Large intestine (tissue), 3 donors: ENCODE results near the gene MYO5C. TPM values are rescaled to one million over a fixed set of nuclear protein-coding genes. Genes with fewer than 3 reads are reported as not detected.

Source experiments
- DNase-seq, 2 donors: peaks; one replicate each; pipeline versions ENCODE4 v3.0.0 to v3.0.0-alpha.2; 2013
- H3K27ac ChIP-seq: one replicate; pipeline ENCODE4 v1.5.1; 2013; ENCODE audit warnings: low read length
- H3K27me3 ChIP-seq: 2 replicates; pipeline ENCODE4 v1.6.1; 2013; ENCODE audit warnings: low read length; ENCODE audit not compliant: control insufficient read depth, insufficient read depth
- H3K36me3 ChIP-seq: 2 replicates; pipeline ENCODE4 v1.6.1; 2013; ENCODE audit warnings: low read length; ENCODE audit not compliant: control insufficient read depth, insufficient read depth
- H3K4me1 ChIP-seq: one replicate; pipeline ENCODE4 v1.6.1; 2013; ENCODE audit warnings: low read length; ENCODE audit not compliant: control insufficient read depth, insufficient read depth
- H3K4me3 ChIP-seq: one replicate; pipeline ENCODE4 v1.5.1; 2013; ENCODE audit warnings: low read length
- H3K9me3 ChIP-seq: one replicate; pipeline ENCODE4 v1.6.1; 2013; ENCODE audit warnings: mild to moderate bottlenecking, low read depth, low read length, moderate library complexity; ENCODE audit not compliant: control insufficient read depth
- WGBS: methylation state at CpG from one replicate; pipeline ENCODE4 v1.1.5; 2013; ENCODE audit warnings: low lambda C conversion rate; ENCODE audit not compliant: insufficient coverage; 5-methylcytosine and 5-hydroxymethylcytosine counted together
- polyA plus RNA-seq: library from polyadenylated mRNA; unstranded; fragments of 120-200 nt; gene quantifications from one replicate; pipeline ENCODE4 v1.2.1, GENCODE V29; 2013

MYO5C gene
- polyA plus RNA-seq, 1 donor, result 12.8 TPM

DNA sequence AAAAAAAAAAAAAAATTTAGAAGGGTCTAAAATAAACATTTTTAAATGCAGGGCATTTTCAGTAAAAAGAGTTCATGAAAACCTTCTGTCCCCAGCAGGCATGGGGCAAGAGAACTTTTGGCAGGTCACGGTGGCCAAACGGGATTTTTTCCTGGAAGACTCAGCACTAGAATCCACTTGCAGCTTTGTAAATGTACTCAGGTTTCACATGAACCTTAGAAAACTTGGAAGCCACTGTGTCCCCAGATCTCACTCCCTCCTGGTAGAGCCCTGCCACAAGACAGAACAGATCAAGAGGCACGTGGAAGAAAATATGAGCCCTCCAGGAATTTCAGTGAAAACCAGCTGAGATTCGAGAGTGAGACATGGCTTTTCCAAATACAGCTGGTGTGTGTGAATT is 102.3 kb downstream of the MYO5C start:
- no peak for DNase-seq
- H3K4me1 ChIP-seq, result no peaks in the 10 kb centered on the region
- H3K27me3 ChIP-seq, result no peaks in the 10 kb centered on the region
- no peak overlapping the region for H3K27ac ChIP-seq
- no CpG with 5 or more reads among the region's 4 CpGs for WGBS
- no peaks in the 10 kb centered on the region for H3K9me3 ChIP-seq
- H3K4me3 ChIP-seq, result no peak overlapping the region
- no peaks in the 10 kb centered on the region for H3K36me3 ChIP-seq

DNA sequence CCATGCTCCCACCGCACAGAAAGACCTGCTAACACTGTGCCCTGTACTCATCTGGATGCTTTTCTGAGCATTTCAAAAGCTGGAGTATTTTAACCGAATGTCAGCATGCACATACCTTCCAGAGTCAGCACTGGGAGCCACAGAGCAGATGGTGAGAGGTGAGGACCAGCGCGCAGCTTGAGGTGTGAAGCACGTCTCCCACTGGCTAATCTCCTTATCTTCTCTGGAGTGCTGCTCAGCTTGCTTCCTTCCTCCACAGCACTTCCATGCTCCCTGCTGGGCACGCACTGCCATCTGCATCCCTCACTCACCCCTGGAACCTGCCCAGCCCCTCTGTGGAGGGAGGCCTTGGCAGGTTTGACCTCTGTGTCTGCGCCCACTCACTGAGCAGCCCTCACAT is 104.4 kb downstream of the MYO5C start, which contains the start of gene GNB5:
TSS of gene GNB5 (minus strand) at position 186 of the 400 bp plus-strand sequence. CDS start 6,716 bp downstream, outside the sequence.
- H3K4me3 ChIP-seq, result no peak within 1 kb of the TSS
- H3K36me3 ChIP-seq, result no peaks in the 10 kb centered on the region
- DNase-seq, result no peak
- no CpG with 5 or more reads among the region's 7 CpGs for whole genome bisulfite sequencing
- H3K4me1 ChIP-seq, result no peaks in the 10 kb centered on the region
- H3K9me3 ChIP-seq, result no peaks in the 10 kb centered on the region
- no peak within 1 kb of the TSS for H3K27ac ChIP-seq
- no peaks in the 10 kb centered on the region for H3K27me3 ChIP-seq

DNA sequence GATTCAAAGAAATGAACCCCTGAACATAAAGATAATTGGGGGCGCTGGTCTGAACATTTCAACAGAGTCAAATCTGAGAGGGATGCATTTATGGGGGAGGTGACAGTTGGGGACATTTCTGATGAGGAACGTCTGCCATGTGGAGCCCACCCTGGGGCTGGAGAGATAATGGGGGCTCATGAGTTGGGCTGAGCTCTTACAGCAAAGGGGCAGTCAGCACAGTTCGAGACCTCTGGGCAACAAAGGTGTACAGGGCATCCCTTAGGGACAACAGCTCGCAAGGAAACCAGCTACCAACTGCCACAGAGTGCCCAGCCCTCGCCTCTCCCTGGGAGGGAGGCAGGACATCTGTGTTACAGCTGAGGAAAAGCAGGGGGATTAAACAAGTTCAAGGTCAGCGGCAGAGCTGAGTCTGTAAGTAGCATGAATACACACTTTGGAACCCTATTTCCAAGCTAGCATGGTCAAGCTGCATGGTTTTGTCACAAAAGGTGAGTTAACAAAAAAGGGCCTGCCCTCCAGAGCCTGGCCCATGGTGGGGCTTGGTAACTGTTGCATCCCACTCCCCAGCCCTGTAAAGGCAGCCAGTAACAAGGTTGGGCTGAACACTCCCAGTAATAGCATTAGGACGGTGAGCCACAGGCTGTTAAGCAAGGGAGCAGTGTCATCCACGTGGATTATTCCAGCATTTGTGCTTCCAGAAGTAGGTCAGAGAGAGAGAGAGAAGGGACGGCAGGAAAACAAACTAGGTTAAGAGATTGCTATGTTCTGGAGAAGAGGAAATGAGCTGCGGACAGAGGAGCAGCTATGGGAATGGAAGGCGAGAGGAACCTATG is 108.7 kb downstream of the MYO5C start:
- no peak for DNase-seq
- H3K4me1 ChIP-seq, result peaks cover 6% of the 10 kb centered on the region
- WGBS, result 84% methylated on average over 5 of the region's 11 CpGs
- H3K36me3 ChIP-seq, result no peaks in the 10 kb centered on the region
- no peaks in the 10 kb centered on the region for H3K9me3 ChIP-seq
- H3K27ac ChIP-seq, result no peak overlapping the region
- no peak overlapping the region for H3K4me3 ChIP-seq
- no peaks in the 10 kb centered on the region for H3K27me3 ChIP-seq

GRCh38 chr15:52185151-52185561 is 110.4 kb downstream of the MYO5C start:
- H3K4me1 ChIP-seq, result peaks cover 13% of the 10 kb centered on the region
- no peak for DNase-seq
- H3K27me3 ChIP-seq, result peaks cover 11% of the 10 kb centered on the region
- no peak overlapping the region for H3K27ac ChIP-seq
- no peak overlapping the region for H3K4me3 ChIP-seq
- no peaks in the 10 kb centered on the region for H3K36me3 ChIP-seq
- no peaks in the 10 kb centered on the region for H3K9me3 ChIP-seq
- no CpG with 5 or more reads among the region's 7 CpGs for WGBS

GRCh38 chr15:52184721-52185120 is 110.9 kb downstream of the MYO5C start:
- DNase-seq, result peak in 1 of 2 donors; percentile 35
- Histone ChIP-seq H3K4me1 (peaks cover 15% of the 10 kb centered on the region), H3K27me3 (peaks cover 14% of the 10 kb centered on the region), H3K4me3 (no peak overlapping the region), H3K36me3 (no peaks in the 10 kb centered on the region), H3K9me3 (no peaks in the 10 kb centered on the region), H3K27ac (no peak overlapping the region)
- WGBS, result 0% methylated on average over 1 of the region's 5 CpGs

DNA sequence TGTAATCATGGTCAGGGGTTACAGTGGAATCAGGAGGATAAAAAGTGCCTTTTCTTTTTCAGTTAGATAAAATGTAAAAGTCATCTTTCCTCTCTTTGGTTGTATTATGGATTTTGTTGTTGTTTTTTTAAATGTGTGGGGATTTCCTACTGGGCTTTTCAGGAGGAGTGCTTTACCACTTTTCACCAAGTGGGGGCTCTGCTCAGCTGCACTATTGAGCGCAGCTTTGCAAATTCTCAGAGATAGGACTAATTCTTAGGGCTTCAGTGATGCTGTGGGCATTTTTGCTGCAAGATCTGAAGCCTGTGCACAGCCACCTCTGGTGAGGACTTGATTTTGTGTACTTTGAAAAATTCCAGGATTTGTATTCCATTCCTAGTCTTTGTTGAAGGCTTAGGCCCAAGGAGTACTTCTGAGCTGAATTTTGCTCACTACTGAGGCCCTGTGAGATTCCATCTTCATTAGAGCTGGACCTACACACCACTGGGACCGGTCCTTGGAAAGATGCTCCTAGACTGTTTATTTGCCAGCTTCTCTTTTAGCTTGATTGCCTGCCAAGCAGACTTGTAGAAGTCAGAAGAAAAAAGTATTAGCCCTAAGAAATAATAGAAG is 111.9 kb downstream of the MYO5C start:
- no peak overlapping the region for H3K4me3 ChIP-seq
- DNase-seq, result no peak
- 80% methylated on average over 1 of the region's 2 CpGs for WGBS

GRCh38 chr15:52181938-52182780 is 113.4 kb downstream of the MYO5C start:
- Histone ChIP-seq H3K9me3 (no peaks in the 10 kb centered on the region), H3K4me3 (no peak overlapping the region), H3K27me3 (peaks cover 28% of the 10 kb centered on the region), H3K36me3 (no peaks in the 10 kb centered on the region), H3K4me1 (peaks cover 20% of the 10 kb centered on the region), H3K27ac (no peak overlapping the region)
- no CpG with 5 or more reads among the region's 6 CpGs for WGBS
- no peak for DNase-seq

More for the DNA sequence above, 111.9 kb downstream of the MYO5C start:
- H3K27ac ChIP-seq, result no peak overlapping the region
- no peaks in the 10 kb centered on the region for H3K9me3 ChIP-seq
- no peaks in the 10 kb centered on the region for H3K36me3 ChIP-seq
- H3K4me1 ChIP-seq, result peaks cover 19% of the 10 kb centered on the region
- peaks cover 18% of the 10 kb centered on the region for H3K27me3 ChIP-seq

GRCh38 chr15:52180851-52181450 is 114.7 kb downstream of the MYO5C start:
- no peak for DNase-seq
- peaks cover 28% of the 10 kb centered on the region for H3K27me3 ChIP-seq
- WGBS, result no CpG with 5 or more reads among the region's 10 CpGs
- no peaks in the 10 kb centered on the region for H3K36me3 ChIP-seq
- H3K4me3 ChIP-seq, result no peak overlapping the region
- no peaks in the 10 kb centered on the region for H3K9me3 ChIP-seq
- H3K4me1 ChIP-seq, result peaks cover 20% of the 10 kb centered on the region
- no peak overlapping the region for H3K27ac ChIP-seq

GRCh38 chr15:52180196-52180835 is 115.3 kb downstream of the MYO5C start:
- H3K9me3 ChIP-seq, result no peaks in the 10 kb centered on the region
- H3K27me3 ChIP-seq, result peaks cover 28% of the 10 kb centered on the region
- H3K27ac ChIP-seq, result peak overlapping the region; percentile 24
- no peaks in the 10 kb centered on the region for H3K36me3 ChIP-seq
- H3K4me1 ChIP-seq, result peaks cover 19% of the 10 kb centered on the region
- 3% methylated on average over 7 of the region's 31 CpGs for WGBS
- peak overlapping the region; percentile 62 for H3K4me3 ChIP-seq
- DNase-seq, result peak in 1 of 2 donors; percentile 30
